Measurements from ENCODE around the gene LSS. TPM values are rescaled to one million over a fixed set of nuclear protein-coding genes. Genes with fewer than 3 reads are reported as not detected.
"Not testable (repeated sequence)": the region's sequence is repeated elsewhere in the genome, so short reads cannot be mapped to it uniquely, and the experiment has no call there.

The LSS gene
- total RNA-seq, 2 donors from 2014 or later = 30.8 to 43.8 TPM

- Mint-ChIP-seq H3K27ac (no peak overlapping the region), H3K27me3 (peaks cover 13% of the 10 kb centered on the region), H3K4me3 (no peak overlapping the region), H3K4me1 (no peaks in the 10 kb centered on the region), H3K9me3 (peaks cover 13% of the 10 kb centered on the region), H3K36me3 (ENCODE audit: low read depth) (no peaks in the 10 kb centered on the region)
- no peak for ATAC-seq (replicated peaks)
These were observed 56.3 kb downstream of the LSS start for GRCh38 chr21:46171996-46172862.

- Mint-ChIP-seq H3K9me3 (peaks cover 13% of the 10 kb centered on the region), H3K4me1 (no peaks in the 10 kb centered on the region), H3K27me3 (peaks cover 13% of the 10 kb centered on the region), H3K27ac (no peak overlapping the region), H3K4me3 (no peak overlapping the region), H3K36me3 (ENCODE audit: low read depth) (no peaks in the 10 kb centered on the region)
- ATAC-seq (replicated peaks) = no peak
These were observed 57.0 kb downstream of the LSS start for GRCh38 chr21:46171585-46171984.

GRCh38 chr21:46170436-46171193 is 58.0 kb downstream of the LSS start:
- H3K27me3 Mint-ChIP-seq; ATAC-seq (replicated peaks); H3K4me3 Mint-ChIP-seq; H3K4me1 Mint-ChIP-seq; H3K36me3 Mint-ChIP-seq (ENCODE audit: low read depth); H3K9me3 Mint-ChIP-seq: not testable (repeated sequence)
- peak overlapping the region; percentile 66 for H3K27ac Mint-ChIP-seq

- no peak overlapping the region for H3K4me3 Mint-ChIP-seq
- ATAC-seq (replicated peaks) = no peak
- H3K4me1 Mint-ChIP-seq = no peaks in the 10 kb centered on the region
- no peaks in the 10 kb centered on the region for H3K9me3 Mint-ChIP-seq
- no peak overlapping the region for H3K27ac Mint-ChIP-seq
- no peaks in the 10 kb centered on the region for H3K27me3 Mint-ChIP-seq
- H3K36me3 Mint-ChIP-seq (ENCODE audit: low read depth) = no peaks in the 10 kb centered on the region
These were observed 59.8 kb downstream of the LSS start for GRCh38 chr21:46168659-46169386.

- Mint-ChIP-seq H3K27me3 (peaks cover 3% of the 10 kb centered on the region), H3K36me3 (ENCODE audit: low read depth) (no peaks in the 10 kb centered on the region), H3K4me3 (no peak overlapping the region), H3K9me3 (no peaks in the 10 kb centered on the region), H3K27ac (no peak overlapping the region), H3K4me1 (no peaks in the 10 kb centered on the region)
- no peak for ATAC-seq (replicated peaks)
These were observed 60.3 kb downstream of the LSS start for GRCh38 chr21:46168238-46168637.

- Mint-ChIP-seq H3K27ac (no peak overlapping the region), H3K27me3 (peaks cover 8% of the 10 kb centered on the region), H3K4me3 (no peak overlapping the region)
These were observed 63.5 kb downstream of the LSS start for GRCh38 chr21:46165098-46165497.

GRCh38 chr21:46163380-46163779 is 65.2 kb downstream of the LSS start:
- no peak for ATAC-seq (replicated peaks)
- peaks cover 8% of the 10 kb centered on the region for H3K27me3 Mint-ChIP-seq
- H3K36me3 Mint-ChIP-seq (ENCODE audit: low read depth) = no peaks in the 10 kb centered on the region
- no peak overlapping the region for H3K27ac Mint-ChIP-seq
- no peaks in the 10 kb centered on the region for H3K9me3 Mint-ChIP-seq
- H3K4me1 Mint-ChIP-seq = no peaks in the 10 kb centered on the region
- H3K4me3 Mint-ChIP-seq = no peak overlapping the region

More at GRCh38 chr21:46165098-46165497, 63.5 kb downstream of the LSS start:
- no peaks in the 10 kb centered on the region for H3K4me1 Mint-ChIP-seq
- no peaks in the 10 kb centered on the region for H3K36me3 Mint-ChIP-seq (ENCODE audit: low read depth)
- no peaks in the 10 kb centered on the region for H3K9me3 Mint-ChIP-seq
- ATAC-seq (replicated peaks) = no peak

GRCh38 chr21:46161633-46162592 is 66.7 kb downstream of the LSS start:
- Mint-ChIP-seq H3K4me1 (no peaks in the 10 kb centered on the region), H3K36me3 (ENCODE audit: low read depth) (no peaks in the 10 kb centered on the region), H3K9me3 (no peaks in the 10 kb centered on the region), H3K4me3 (no peak overlapping the region), H3K27me3 (peaks cover 8% of the 10 kb centered on the region), H3K27ac (no peak overlapping the region)
- ATAC-seq (replicated peaks) = no peak

- no peak for ATAC-seq (replicated peaks)
- Mint-ChIP-seq H3K4me1 (no peaks in the 10 kb centered on the region), H3K27ac (no peak overlapping the region), H3K27me3 (peaks cover 8% of the 10 kb centered on the region), H3K4me3 (no peak overlapping the region), H3K9me3 (no peaks in the 10 kb centered on the region), H3K36me3 (ENCODE audit: low read depth) (no peaks in the 10 kb centered on the region)
These were observed 67.5 kb downstream of the LSS start for GRCh38 chr21:46160907-46161632.

GRCh38 chr21:46160657-46160906 is 68.0 kb downstream of the LSS start:
- H3K4me1 Mint-ChIP-seq = no peaks in the 10 kb centered on the region
- H3K36me3 Mint-ChIP-seq (ENCODE audit: low read depth) = no peaks in the 10 kb centered on the region
- H3K27me3 Mint-ChIP-seq = peaks cover 8% of the 10 kb centered on the region
- H3K27ac Mint-ChIP-seq = no peak overlapping the region
- H3K4me3 Mint-ChIP-seq = no peak overlapping the region
- H3K9me3 Mint-ChIP-seq = no peaks in the 10 kb centered on the region
- no peak for ATAC-seq (replicated peaks)

GRCh38 chr21:46159841-46160656 is 68.5 kb downstream of the LSS start:
- no peak overlapping the region for H3K27ac Mint-ChIP-seq
- H3K4me1 Mint-ChIP-seq = no peaks in the 10 kb centered on the region
- H3K9me3 Mint-ChIP-seq = no peaks in the 10 kb centered on the region
- H3K4me3 Mint-ChIP-seq = no peak overlapping the region
- H3K27me3 Mint-ChIP-seq = peaks cover 8% of the 10 kb centered on the region
- H3K36me3 Mint-ChIP-seq (ENCODE audit: low read depth) = no peaks in the 10 kb centered on the region
- ATAC-seq (replicated peaks) = no peak

- Mint-ChIP-seq H3K27ac (no peak overlapping the region), H3K9me3 (no peaks in the 10 kb centered on the region), H3K27me3 (peaks cover 8% of the 10 kb centered on the region), H3K36me3 (ENCODE audit: low read depth) (no peaks in the 10 kb centered on the region), H3K4me3 (no peak overlapping the region), H3K4me1 (no peaks in the 10 kb centered on the region)
- no peak for ATAC-seq (replicated peaks)
These were observed 69.2 kb downstream of the LSS start for GRCh38 chr21:46159390-46159789.

Measured in activated T-helper 17 cell treated with anti-CD3 and anti-CD28 coated beads, Interleukin-2, amount 50 U/mL, for 72 hours (primary cell).